Left renal cortex interstitium (tissue), 4 donors: Measurements from ENCODE around the gene SLC51A. TPM values are rescaled to one million over a fixed set of nuclear protein-coding genes. Genes with fewer than 3 reads are reported as not detected.

Source experiments
- DNase-seq, 4 donors: peaks; one replicate each; pipeline ENCODE4 v3.0.0-alpha.2; 2013; ENCODE audit warnings: low read depth in 4 of 4, low spot score in 2 of 4, missing footprints in 1 of 4
- polyA plus RNA-seq, 4 donors: library from polyadenylated mRNA; unstranded; fragments of 120-200 nt; gene quantifications; one replicate each; pipeline ENCODE4 v1.2.1, GENCODE V29; 2013; ENCODE audit not compliant: insufficient read length in 4 of 4

Gene SLC51A
- polyA plus RNA-seq, 4 donors: 7.9 to 18.0 (median 12.0) TPM

GRCh38 chr3:196281962-196282361 lies 65.6 kb downstream of the SLC51A start:
- DNase-seq: no peak

Other genes with a start within 250 kb of the SLC51A start
- 10 to 100 TPM; 36.8 to 60.7 (median 45.8) TPM for gene TFRC, start 134.4 kb upstream of the SLC51A start, polyA plus RNA-seq
- under 1 TPM in 3 of 4 donors, not detected in 1; 0.22 to 0.32 (median 0.29) TPM for gene ZDHHC19, start 5.1 kb upstream of the SLC51A start, polyA plus RNA-seq
- gene PCYT1A, start 71.2 kb downstream of the SLC51A start, polyA plus RNA-seq: 10 to 100 TPM; 34.6 to 47.4 (median 41.2) TPM
- 10 to 100 TPM; 34.6 to 44.8 (median 37.5) TPM for gene DYNLT2B, start 101.7 kb downstream of the SLC51A start, polyA plus RNA-seq
- under 1 TPM; 0.17 to 0.44 (median 0.28) TPM for gene TM4SF19, start 121.9 kb downstream of the SLC51A start, polyA plus RNA-seq
- gene UBXN7, start 215.9 kb downstream of the SLC51A start, polyA plus RNA-seq: 10 to 100 TPM; 28.0 to 37.4 (median 33.9) TPM